ENCODE results near the gene FOXP1.

DNA sequence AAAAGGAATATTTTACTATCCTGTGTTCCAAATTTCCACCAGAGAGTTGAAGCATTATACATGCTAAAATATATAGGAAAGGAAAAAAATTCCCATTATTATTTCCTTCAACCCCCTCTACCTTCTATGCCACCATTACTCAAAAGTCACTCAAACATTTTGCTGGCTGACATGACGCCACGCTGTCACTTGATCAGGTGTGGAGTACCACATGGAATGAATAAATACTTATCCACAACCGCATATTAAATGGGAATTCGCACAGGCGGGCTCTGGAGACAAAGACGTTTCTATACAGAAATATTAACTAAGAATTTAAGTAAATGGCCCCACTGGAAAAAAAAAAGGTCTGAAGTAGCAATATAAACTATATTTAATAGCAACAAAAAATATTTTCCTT is 266.4 kb downstream of the FOXP1 start:
- TF ChIP-seq EZH2 (IDR thresholded peaks at IDR 0.05; ENCODE audit: borderline replicate concordance) = no peak
- TF ChIP-seq, protein P1, sequence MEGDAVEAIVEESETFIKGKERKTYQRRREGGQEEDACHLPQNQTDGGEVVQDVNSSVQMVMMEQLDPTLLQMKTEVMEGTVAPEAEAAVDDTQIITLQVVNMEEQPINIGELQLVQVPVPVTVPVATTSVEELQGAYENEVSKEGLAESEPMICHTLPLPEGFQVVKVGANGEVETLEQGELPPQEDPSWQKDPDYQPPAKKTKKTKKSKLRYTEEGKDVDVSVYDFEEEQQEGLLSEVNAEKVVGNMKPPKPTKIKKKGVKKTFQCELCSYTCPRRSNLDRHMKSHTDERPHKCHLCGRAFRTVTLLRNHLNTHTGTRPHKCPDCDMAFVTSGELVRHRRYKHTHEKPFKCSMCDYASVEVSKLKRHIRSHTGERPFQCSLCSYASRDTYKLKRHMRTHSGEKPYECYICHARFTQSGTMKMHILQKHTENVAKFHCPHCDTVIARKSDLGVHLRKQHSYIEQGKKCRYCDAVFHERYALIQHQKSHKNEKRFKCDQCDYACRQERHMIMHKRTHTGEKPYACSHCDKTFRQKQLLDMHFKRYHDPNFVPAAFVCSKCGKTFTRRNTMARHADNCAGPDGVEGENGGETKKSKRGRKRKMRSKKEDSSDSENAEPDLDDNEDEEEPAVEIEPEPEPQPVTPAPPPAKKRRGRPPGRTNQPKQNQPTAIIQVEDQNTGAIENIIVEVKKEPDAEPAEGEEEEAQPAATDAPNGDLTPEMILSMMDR (IDR thresholded peaks at IDR 0.05; ENCODE audit: poor library complexity) = no peak
